HG03460 (cell line): ENCODE results near the gene FER.
"Not testable (repeated sequence)": the region's sequence is repeated elsewhere in the genome, so short reads cannot be mapped to it uniquely, and the experiment has no call there.

ENCODE experiments used
- ATAC-seq: cut with Tn5 transposase; IDR thresholded peaks from one replicate; pipeline ENCODE4 v1.9.1; 2021; ENCODE audit not compliant: unreplicated experiment

Gene FER

GRCh38 chr5:108747774-108748400 lies at the start of gene FER:
Gene FER (plus strand): TSS chr5:108747897. CDS start chr5:108798183, 50,286 bp downstream.
- ATAC-seq: peak; percentile 33

GRCh38 chr5:108700388-108700787 lies 47.3 kb upstream of the FER start:
- ATAC-seq: not testable (repeated sequence)

- ATAC-seq: no peak
These were observed 46.8 kb upstream of the FER start for GRCh38 chr5:108700930-108701329.

- no peak for ATAC-seq
These were observed 45.2 kb upstream of the FER start for GRCh38 chr5:108702546-108702945.

GRCh38 chr5:108703313-108703712 lies 44.4 kb upstream of the FER start:
- ATAC-seq: no peak

- no peak for ATAC-seq
These were observed 40.6 kb upstream of the FER start for GRCh38 chr5:108707141-108707540.

GRCh38 chr5:108711898-108712297 lies 35.8 kb upstream of the FER start:
- ATAC-seq: no peak

- no peak for ATAC-seq
These were observed 32.3 kb upstream of the FER start for GRCh38 chr5:108715408-108715807.

- ATAC-seq: peak; percentile 93
These were observed 27.3 kb upstream of the FER start for GRCh38 chr5:108720391-108720790.

GRCh38 chr5:108726446-108727235 lies 21.1 kb upstream of the FER start:
- ATAC-seq: no peak

- no peak for ATAC-seq
These were observed 20.5 kb upstream of the FER start for GRCh38 chr5:108727236-108727650.

GRCh38 chr5:108727651-108728565 lies 19.8 kb upstream of the FER start:
- peak; percentile 67 for ATAC-seq

GRCh38 chr5:108728566-108729241 lies 19.0 kb upstream of the FER start:
- peak; percentile 32 for ATAC-seq

GRCh38 chr5:108729242-108729615 lies 18.5 kb upstream of the FER start:
- no peak for ATAC-seq

GRCh38 chr5:108730617-108731340 lies 16.9 kb upstream of the FER start:
- peak; percentile 44 for ATAC-seq

GRCh38 chr5:108735790-108736189 lies 11.9 kb upstream of the FER start:
- no peak for ATAC-seq

- no peak for ATAC-seq
These were observed 10.8 kb upstream of the FER start for GRCh38 chr5:108736855-108737254.

- no peak for ATAC-seq
These were observed 8.3 kb upstream of the FER start for GRCh38 chr5:108739376-108739775.

- ATAC-seq: no peak
These were observed 7.8 kb upstream of the FER start for GRCh38 chr5:108739906-108740305.

GRCh38 chr5:108743319-108743718 lies 4.4 kb upstream of the FER start:
- ATAC-seq: no peak
